GM12873 (cell line): Measurements from ENCODE around the gene COL8A1.

Experiments
- TF ChIP-seq, protein P1 (sequence below): IDR thresholded peaks from 2 replicates; pipeline ENCODE4 v1.5.1; 2012; ENCODE audit warnings: low read depth, mild to moderate bottlenecking, moderate library complexity, low read length, control low read depth; ENCODE audit not compliant: insufficient read depth; ENCODE audit errors: missing control alignments

COL8A1 gene

DNA sequence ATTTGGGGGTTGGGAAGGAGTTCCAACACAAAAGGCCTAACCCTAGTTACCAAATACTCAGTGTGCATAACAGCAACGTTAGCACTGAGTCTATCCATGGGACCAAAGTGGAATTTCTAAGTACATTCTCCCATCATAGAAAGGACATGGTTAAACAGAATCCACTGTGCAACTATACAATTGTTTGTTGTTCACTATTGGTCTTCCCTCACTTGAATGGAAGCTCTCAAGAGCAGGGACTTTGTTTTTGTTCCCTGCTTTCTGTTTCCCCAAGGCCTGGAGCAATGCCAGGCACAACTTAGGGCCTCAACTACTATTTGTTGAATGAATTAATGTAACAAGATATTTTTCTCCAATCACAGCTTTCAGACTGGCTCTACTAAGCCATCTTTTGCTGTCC lies 25.6 kb downstream of the COL8A1 start:
- TF ChIP-seq, protein P1, sequence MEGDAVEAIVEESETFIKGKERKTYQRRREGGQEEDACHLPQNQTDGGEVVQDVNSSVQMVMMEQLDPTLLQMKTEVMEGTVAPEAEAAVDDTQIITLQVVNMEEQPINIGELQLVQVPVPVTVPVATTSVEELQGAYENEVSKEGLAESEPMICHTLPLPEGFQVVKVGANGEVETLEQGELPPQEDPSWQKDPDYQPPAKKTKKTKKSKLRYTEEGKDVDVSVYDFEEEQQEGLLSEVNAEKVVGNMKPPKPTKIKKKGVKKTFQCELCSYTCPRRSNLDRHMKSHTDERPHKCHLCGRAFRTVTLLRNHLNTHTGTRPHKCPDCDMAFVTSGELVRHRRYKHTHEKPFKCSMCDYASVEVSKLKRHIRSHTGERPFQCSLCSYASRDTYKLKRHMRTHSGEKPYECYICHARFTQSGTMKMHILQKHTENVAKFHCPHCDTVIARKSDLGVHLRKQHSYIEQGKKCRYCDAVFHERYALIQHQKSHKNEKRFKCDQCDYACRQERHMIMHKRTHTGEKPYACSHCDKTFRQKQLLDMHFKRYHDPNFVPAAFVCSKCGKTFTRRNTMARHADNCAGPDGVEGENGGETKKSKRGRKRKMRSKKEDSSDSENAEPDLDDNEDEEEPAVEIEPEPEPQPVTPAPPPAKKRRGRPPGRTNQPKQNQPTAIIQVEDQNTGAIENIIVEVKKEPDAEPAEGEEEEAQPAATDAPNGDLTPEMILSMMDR: no peak

DNA sequence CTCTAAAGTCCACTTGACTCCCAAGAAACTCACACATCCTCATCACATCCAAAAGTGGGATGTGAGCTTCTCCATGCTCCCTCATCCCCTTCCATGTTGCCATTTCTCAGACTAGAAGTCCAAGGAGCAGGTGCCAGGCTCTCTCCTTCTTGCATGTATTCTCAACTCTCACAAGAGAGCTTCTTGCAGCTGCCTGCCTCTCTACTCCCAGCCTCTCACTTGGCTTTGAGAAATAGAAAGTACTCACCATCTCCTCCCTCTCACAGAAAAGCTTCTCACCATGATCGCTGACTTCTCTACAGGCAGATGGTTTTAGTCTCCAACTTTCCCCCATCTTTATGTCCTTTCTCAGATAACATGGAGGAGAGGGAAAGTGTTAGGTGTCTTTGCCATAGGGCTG lies 26.6 kb downstream of the COL8A1 start:
- TF ChIP-seq, protein P1: no peak

- TF ChIP-seq, protein P1: no peak
Measured at GRCh38 chr3:99666201-99666600, 27.8 kb downstream of the COL8A1 start.

- TF ChIP-seq, protein P1: no peak
Measured at GRCh38 chr3:99668044-99668443, 29.6 kb downstream of the COL8A1 start.

DNA sequence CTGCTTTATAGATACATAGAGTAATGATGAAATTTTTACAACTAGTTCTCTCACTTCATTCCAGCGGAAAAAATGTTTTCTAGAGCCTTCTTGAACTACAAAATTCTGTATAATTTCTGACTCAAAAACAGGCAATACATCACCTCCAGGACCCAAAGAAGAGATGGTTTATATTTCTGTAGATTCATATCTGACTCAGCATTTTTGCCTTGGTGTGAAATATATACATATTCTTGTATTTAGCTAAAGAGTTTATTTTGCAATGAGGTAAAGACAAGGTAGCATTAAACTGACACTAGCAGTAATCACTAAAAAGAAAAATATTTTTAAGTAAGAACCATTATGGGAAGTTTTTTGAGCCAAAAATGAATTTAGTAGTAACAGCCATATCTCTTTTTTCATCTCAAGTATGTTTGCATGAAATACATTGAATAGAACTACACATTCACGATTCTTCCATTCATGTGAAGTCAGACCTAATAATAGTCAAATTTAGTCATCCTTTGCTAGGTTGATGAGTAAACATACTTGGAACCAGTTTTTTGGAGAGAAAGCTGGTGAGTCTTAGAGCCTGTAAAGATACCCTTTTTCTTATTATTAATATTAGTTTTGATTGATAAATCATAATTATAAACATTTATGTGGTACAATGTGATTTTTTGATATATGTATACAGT lies 31.6 kb downstream of the COL8A1 start:
- TF ChIP-seq, protein P1: no peak

GRCh38 chr3:99670556-99670950 lies 32.2 kb downstream of the COL8A1 start:
- TF ChIP-seq, protein P1: no peak

- TF ChIP-seq, protein P1: no peak
Measured at GRCh38 chr3:99674086-99674789, 35.8 kb downstream of the COL8A1 start.
